Thoracic aorta (tissue), 2 donors: ENCODE measurements around the gene IGF1R. TPM values are rescaled to one million over a fixed set of nuclear protein-coding genes. Genes with fewer than 3 reads are reported as not detected.
A peak's percentile ranks its signal among the peaks of the same experiment; 100 is the strongest.

Experiments
- ATAC-seq: fragments of 150-250 bp; one replicate; pipeline ENCODE4 v1.8.0; 2017; ENCODE audit warnings: low read depth; ENCODE audit not compliant: insufficient number of reproducible peaks, low FRiP score
- DNase-seq: peaks from one replicate; pipeline ENCODE4 v3.0.0-alpha.2; 2020; ENCODE audit warnings: low spot score
- H3K27ac ChIP-seq, 2 donors: fragments of 200-600 bp; sonication (generic); 1 replicate in 1 of 2; 2 replicates in 1 of 2; pipeline ENCODE4 v1.5.1; 2016; ENCODE audit warnings: mild to moderate bottlenecking in 2 of 2, moderate library complexity in 2 of 2
- H3K27me3 ChIP-seq: fragments of 200-600 bp; sonication (generic); replicated peaks from 2 replicates; pipeline ENCODE4 v1.6.0; 2016; ENCODE audit warnings: mild to moderate bottlenecking; ENCODE audit not compliant: insufficient read depth
- H3K36me3 ChIP-seq: fragments of 200-600 bp; sonication (generic); one replicate; pipeline ENCODE4 v1.5.1; 2016
- H3K4me1 ChIP-seq, 2 donors: fragments of 200-600 bp; sonication (generic); 1 replicate in 1 of 2; 2 replicates in 1 of 2; pipeline versions ENCODE4 v1.5.1 to v1.6.0; 2016; ENCODE audit warnings: low read depth in 2 of 2, mild to moderate bottlenecking in 1 of 2; ENCODE audit not compliant: control insufficient read depth in 1 of 2
- H3K4me3 ChIP-seq: fragments of 200-600 bp; sonication (generic); 2 replicates; pipeline ENCODE4 v1.5.1; 2016; ENCODE audit warnings: mild to moderate bottlenecking
- H3K9me3 ChIP-seq: fragments of 200-600 bp; sonication (generic); 2 replicates; pipeline ENCODE4 v1.5.1; 2016
- total RNA-seq, 2 donors: library from RNA; depleted of rRNA; stranded (reverse); fragments of >200 nt; gene quantifications; one replicate each; pipeline versions ENCODE4 v1.1.0 to v1.2.3, GENCODE V29; 2016
- TF ChIP-seq, protein P1 (sequence below): fragments of 200-600 bp; sonication (generic); IDR thresholded peaks from one replicate; pipeline ENCODE4 v1.5.1; 2019; ENCODE audit warnings: antibody characterized with exemption

Gene IGF1R
- total RNA-seq, 2 donors from 2014 or later = 127 to 159 TPM

DNA sequence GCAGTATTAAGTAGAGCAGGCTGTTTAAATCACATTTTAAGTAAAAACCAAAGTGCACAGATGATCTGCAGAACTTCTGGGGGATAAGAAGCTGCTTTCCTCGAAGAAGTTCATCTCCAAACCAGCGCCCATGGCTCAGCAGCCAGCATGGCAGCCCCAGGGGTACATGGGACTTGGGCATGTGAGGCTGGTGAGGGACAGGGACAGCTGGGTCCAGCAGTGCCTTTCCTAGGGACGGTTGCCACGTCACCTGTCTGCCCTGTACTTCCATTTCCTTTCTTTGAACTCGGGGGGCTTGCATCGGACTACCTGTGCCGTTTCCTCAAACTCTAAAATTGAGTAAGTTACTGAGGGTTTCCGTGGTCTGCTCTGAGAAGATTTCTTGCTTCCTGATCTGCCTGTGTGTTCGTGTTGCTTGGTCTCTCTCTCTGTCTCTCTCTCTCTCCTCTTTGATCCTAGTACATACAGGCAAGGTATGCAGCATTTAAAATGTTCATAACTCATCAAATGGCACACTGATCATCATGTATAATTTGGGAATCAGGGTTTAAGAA lies 67.6 kb downstream of the IGF1R start:
- Histone ChIP-seq H3K4me1 (peaks cover 50 to 77% of the 10 kb centered on the region in 2 donors), H3K36me3 (no peaks in the 10 kb centered on the region), H3K27ac (peak overlapping the region; percentile 43 to 70), H3K9me3 (no peaks in the 10 kb centered on the region), H3K4me3 (no peak overlapping the region), H3K27me3 (no peaks in the 10 kb centered on the region)
- TF ChIP-seq, protein P1, sequence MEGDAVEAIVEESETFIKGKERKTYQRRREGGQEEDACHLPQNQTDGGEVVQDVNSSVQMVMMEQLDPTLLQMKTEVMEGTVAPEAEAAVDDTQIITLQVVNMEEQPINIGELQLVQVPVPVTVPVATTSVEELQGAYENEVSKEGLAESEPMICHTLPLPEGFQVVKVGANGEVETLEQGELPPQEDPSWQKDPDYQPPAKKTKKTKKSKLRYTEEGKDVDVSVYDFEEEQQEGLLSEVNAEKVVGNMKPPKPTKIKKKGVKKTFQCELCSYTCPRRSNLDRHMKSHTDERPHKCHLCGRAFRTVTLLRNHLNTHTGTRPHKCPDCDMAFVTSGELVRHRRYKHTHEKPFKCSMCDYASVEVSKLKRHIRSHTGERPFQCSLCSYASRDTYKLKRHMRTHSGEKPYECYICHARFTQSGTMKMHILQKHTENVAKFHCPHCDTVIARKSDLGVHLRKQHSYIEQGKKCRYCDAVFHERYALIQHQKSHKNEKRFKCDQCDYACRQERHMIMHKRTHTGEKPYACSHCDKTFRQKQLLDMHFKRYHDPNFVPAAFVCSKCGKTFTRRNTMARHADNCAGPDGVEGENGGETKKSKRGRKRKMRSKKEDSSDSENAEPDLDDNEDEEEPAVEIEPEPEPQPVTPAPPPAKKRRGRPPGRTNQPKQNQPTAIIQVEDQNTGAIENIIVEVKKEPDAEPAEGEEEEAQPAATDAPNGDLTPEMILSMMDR = no peak
- DNase-seq (no peak), ATAC-seq (no peak)

DNA sequence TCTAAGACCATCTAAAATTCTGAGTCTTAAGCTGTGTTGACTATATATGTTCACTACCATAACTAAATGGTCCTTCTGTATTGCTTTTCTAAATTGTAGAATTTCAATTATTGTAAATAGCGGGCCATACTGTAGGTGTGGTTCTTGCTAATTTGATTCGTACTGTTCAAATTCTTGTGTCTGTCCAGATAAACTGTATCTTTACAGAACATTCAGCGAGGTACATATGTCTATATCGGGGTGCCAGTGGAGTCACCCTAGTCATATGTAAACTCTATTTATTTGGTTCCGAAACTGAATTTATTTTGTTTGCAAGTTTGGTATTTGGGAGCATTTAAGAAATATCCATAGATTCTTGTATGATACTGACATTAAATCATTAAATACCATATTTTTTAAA lies 69.0 kb downstream of the IGF1R start:
- DNase-seq = no peak
- Histone ChIP-seq H3K27ac (no peak overlapping the region), H3K4me1 (peaks cover 52 to 91% of the 10 kb centered on the region in 2 donors), H3K27me3 (no peaks in the 10 kb centered on the region), H3K9me3 (no peaks in the 10 kb centered on the region), H3K4me3 (no peak overlapping the region), H3K36me3 (no peaks in the 10 kb centered on the region)
- ATAC-seq = no peak
- TF ChIP-seq, protein P1 = no peak

DNA sequence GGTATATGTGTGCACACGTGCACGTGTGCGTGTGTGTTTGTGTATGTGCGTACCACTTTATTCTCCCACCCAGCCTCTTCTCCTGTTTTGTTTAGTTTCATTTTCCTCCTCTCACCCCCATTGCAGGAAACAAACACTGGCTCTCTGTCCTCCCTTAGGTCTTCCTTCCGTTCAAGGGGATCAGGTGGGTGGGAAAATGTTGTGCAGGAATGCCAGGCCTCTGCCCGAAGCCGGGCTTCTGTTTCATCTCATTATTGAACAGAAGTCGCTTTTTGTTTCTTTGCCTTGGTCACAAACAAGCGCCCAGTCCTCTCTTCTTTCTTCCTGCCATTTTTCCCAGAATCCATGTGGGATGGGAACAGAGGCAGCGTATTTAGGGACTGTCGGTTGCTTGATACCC lies 69.6 kb downstream of the IGF1R start:
- peak overlapping the region; percentile 31 to 66 for H3K27ac ChIP-seq
- DNase-seq (no peak), ATAC-seq (no peak)
- TF ChIP-seq, protein P1 = no peak
- H3K9me3 ChIP-seq = no peaks in the 10 kb centered on the region
- H3K4me1 ChIP-seq = peaks cover 58 to 96% of the 10 kb centered on the region in 2 donors
- H3K27me3 ChIP-seq = no peaks in the 10 kb centered on the region
- no peaks in the 10 kb centered on the region for H3K36me3 ChIP-seq
- H3K4me3 ChIP-seq = no peak overlapping the region

DNA sequence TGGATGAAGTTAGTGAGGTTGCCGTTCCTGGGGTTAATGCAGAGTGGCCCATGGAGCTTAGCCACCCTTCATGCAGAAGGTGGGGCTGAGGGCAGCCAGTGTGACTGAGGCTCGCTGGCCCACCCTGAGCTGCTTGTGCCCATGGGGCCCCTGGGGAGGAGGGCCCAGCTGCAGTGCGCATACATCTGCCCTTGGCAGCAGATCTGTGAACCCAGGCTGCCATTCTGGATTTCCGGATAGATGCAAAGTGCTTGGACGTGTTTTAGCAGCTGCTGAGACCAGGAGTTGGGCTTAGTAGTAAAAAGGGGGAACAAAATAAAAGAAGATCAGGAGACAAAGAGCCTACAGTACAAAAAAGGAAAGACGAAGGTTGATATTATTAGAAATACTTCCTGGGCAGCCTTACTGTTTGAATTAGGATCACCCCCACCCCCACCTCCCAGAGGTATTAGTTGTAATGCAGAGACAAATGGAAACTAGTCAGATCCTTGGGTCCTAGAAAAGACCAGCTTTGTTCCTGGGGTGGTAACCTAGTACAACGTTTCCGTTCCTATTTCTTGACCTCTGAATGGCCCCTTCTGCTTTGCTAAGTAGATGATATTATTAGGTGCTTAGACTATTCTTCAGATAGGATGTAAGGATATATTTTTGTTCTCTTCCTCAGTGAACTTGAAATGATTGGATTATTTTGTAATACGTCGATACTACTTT lies 70.2 kb downstream of the IGF1R start:
- Histone ChIP-seq H3K4me1 (peaks cover 54 to 96% of the 10 kb centered on the region in 2 donors), H3K36me3 (no peaks in the 10 kb centered on the region), H3K27me3 (no peaks in the 10 kb centered on the region), H3K4me3 (peak overlapping the region; percentile 40), H3K9me3 (no peaks in the 10 kb centered on the region), H3K27ac (peak overlapping the region; percentile 31 to 66)
- TF ChIP-seq, protein P1 = no peak
- DNase-seq (no peak), ATAC-seq (no peak)

DNA sequence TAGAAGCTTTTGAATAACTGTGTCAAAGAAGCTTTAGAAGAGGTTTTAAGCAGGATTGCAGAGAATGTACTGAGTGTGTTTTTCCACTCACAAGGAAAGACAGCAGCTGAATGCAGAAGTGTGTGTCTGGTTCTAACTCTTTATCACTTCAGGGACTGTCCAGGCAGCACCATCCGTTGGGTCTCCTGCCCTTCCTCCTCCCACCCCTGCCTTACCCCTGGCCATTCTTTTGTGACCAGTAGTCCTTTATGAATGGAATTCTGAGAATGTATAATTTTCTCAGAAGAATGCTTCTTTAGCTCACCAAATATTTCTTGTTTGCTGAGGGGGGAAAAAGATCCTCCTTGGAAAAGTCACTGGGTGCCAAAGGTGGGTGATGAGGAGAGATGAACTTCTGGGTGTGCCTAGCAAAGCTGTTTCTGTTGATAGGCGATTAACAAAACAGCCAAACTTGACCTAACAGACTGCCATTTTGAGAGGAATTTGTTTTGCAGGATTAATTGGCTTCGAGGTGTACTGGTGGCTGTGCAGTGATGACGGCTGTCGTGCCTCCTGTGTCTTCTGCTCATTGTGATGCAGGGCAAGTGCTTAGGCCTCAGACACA lies 70.9 kb downstream of the IGF1R start:
- H3K36me3 ChIP-seq = no peaks in the 10 kb centered on the region
- H3K9me3 ChIP-seq = no peaks in the 10 kb centered on the region
- TF ChIP-seq, protein P1 = no peak
- ATAC-seq = no peak
- DNase-seq = no peak
- no peaks in the 10 kb centered on the region for H3K27me3 ChIP-seq
- peak overlapping the region in 1 of 2 donors; percentile 66 for H3K27ac ChIP-seq
- peak overlapping the region; percentile 40 for H3K4me3 ChIP-seq
- peaks cover 48 to 96% of the 10 kb centered on the region in 2 donors for H3K4me1 ChIP-seq
